WTC11 (cell line): ENCODE data around the gene LINS1. TPM values are rescaled to one million over a fixed set of nuclear protein-coding genes. Genes with fewer than 3 reads are reported as not detected.

Experiments
- ATAC-seq: fragments of 200-7000 bp; cut with Tn5 transposase; 2 replicates; pipeline ENCODE4 v1.10.0; 2021; ENCODE audit warnings: mild to moderate bottlenecking, moderate library complexity
- CTCF ChIA-PET: fragments of 300-600 bp; sonication (Branson Sonifier 250); formaldehyde crosslinking; loops from one replicate; lab custom pipeline; 2021; ENCODE audit warnings: antibody characterized with exemption; lab: Charles Lee
- POLR2A ChIA-PET: fragments of 350-600 bp; sonication (Branson Sonifier 250); formaldehyde crosslinking; loops from one replicate; lab custom pipeline; 2021; ENCODE audit warnings: antibody characterized with exemption; lab: Charles Lee
- DNase-seq: peaks from one replicate; pipeline ENCODE4 v3.0.0; 2021; ENCODE audit warnings: low spot score
- H3K27ac Mint-ChIP-seq: 2 replicates; pipeline ENCODE4 v1.8.0; 2021; ENCODE audit warnings: mixed read lengths
- H3K27me3 Mint-ChIP-seq: 2 replicates; pipeline ENCODE4 v1.8.0; 2021; ENCODE audit warnings: low read depth, mild to moderate bottlenecking, moderate library complexity, mixed read lengths
- H3K36me3 Mint-ChIP-seq: 2 replicates; pipeline ENCODE4 v1.8.0; 2021; ENCODE audit warnings: mixed read lengths
- H3K4me1 Mint-ChIP-seq: 2 replicates; pipeline ENCODE4 v1.8.0; 2022; ENCODE audit warnings: mixed read lengths
- H3K4me3 Mint-ChIP-seq: 2 replicates; pipeline ENCODE4 v1.8.0; 2021; ENCODE audit warnings: mild to moderate bottlenecking, moderate library complexity, mixed read lengths
- H3K9me3 Mint-ChIP-seq: 2 replicates; pipeline ENCODE4 v1.8.0; 2021; ENCODE audit warnings: mixed read lengths
- CBFB ChIP-seq: sonication (generic); formaldehyde crosslinking; IDR thresholded peaks from 2 replicates; pipeline ENCODE4 v1.8.1; 2022; ENCODE audit warnings: mild to moderate bottlenecking, low read depth, missing genetic modification reagents
- GABPB1 ChIP-seq: sonication (generic); formaldehyde crosslinking; IDR thresholded peaks from 2 replicates; pipeline ENCODE4 v1.8.1; 2023; ENCODE audit warnings: mild to moderate bottlenecking, missing genetic modification reagents
- GRHL2 ChIP-seq: fragments of 250-450 bp; sonication (Bioruptor Pico); IDR thresholded peaks from 2 replicates; pipeline ENCODE4 v1.8.0; 2022; ENCODE audit warnings: mild to moderate bottlenecking, moderate library complexity; ENCODE audit not compliant: insufficient replicate concordance, severe bottlenecking
- HMGA2 ChIP-seq: fragments of 250-450 bp; sonication (Bioruptor Pico); IDR thresholded peaks from 2 replicates; pipeline ENCODE4 v1.4.0; 2021; ENCODE audit warnings: mild to moderate bottlenecking, moderate library complexity
- MYBL2 ChIP-seq: sonication (generic); formaldehyde crosslinking; IDR thresholded peaks from 2 replicates; pipeline ENCODE4 v1.8.1; 2023; ENCODE audit warnings: mild to moderate bottlenecking, moderate library complexity, missing genetic modification reagents
- NFYB ChIP-seq: sonication (generic); formaldehyde crosslinking; conservative IDR thresholded peaks from 2 replicates; pipeline ENCODE4 v1.8.0; 2022; ENCODE audit warnings: low read depth, missing genetic modification reagents
- NR3C1 ChIP-seq: sonication (generic); formaldehyde crosslinking; conservative IDR thresholded peaks from 2 replicates; pipeline ENCODE4 v1.8.1; 2023; ENCODE audit warnings: low read depth, mild to moderate bottlenecking, missing genetic modification reagents
- SMAD3 ChIP-seq: sonication (generic); formaldehyde crosslinking; IDR thresholded peaks from 2 replicates; pipeline ENCODE4 v1.8.0; 2022; ENCODE audit warnings: missing genetic modification reagents, mild to moderate bottlenecking, borderline replicate concordance
- SOX15 ChIP-seq: fragments of 250-450 bp; sonication (Bioruptor Pico); IDR thresholded peaks from 2 replicates; pipeline ENCODE4 v1.9.0; 2021; ENCODE audit warnings: mild to moderate bottlenecking
- TCF7 ChIP-seq: sonication (generic); formaldehyde crosslinking; IDR thresholded peaks from 2 replicates; pipeline ENCODE4 v1.8.0; 2022; ENCODE audit warnings: mild to moderate bottlenecking, low read depth, missing genetic modification reagents, moderate library complexity
- TEAD1 ChIP-seq: sonication (generic); formaldehyde crosslinking; IDR thresholded peaks from 2 replicates; pipeline ENCODE4 v1.8.0; 2022; ENCODE audit warnings: mild to moderate bottlenecking, missing genetic modification reagents
- TEAD4 ChIP-seq: sonication (generic); formaldehyde crosslinking; IDR thresholded peaks from 2 replicates; pipeline ENCODE4 v1.8.0; 2022; ENCODE audit warnings: mild to moderate bottlenecking, missing genetic modification reagents
- ZNF138 ChIP-seq: sonication (generic); formaldehyde crosslinking; conservative IDR thresholded peaks from 2 replicates; pipeline ENCODE4 v1.8.1; 2022; ENCODE audit warnings: mild to moderate bottlenecking, moderate library complexity, missing genetic modification reagents
- total RNA-seq: library from RNA; stranded (reverse); gene quantifications from 3 replicates; pipeline ENCODE4 v1.2.3, GENCODE V29; 2021
- TF ChIP-seq, protein P1 (sequence below): fragments of 250-450 bp; sonication (Bioruptor Pico); conservative IDR thresholded peaks from 2 replicates; pipeline ENCODE4 v1.9.0; 2021; ENCODE audit warnings: mild to moderate bottlenecking
- TF ChIP-seq, protein P2 (sequence below): sonication (generic); formaldehyde crosslinking; IDR thresholded peaks from 2 replicates; pipeline ENCODE4 v1.8.1; 2022; ENCODE audit warnings: missing genetic modification reagents, borderline replicate concordance
- TF ChIP-seq, protein P3 (sequence below): sonication (generic); formaldehyde crosslinking; IDR thresholded peaks from 2 replicates; pipeline ENCODE4 v1.8.0; 2023; ENCODE audit warnings: missing genetic modification reagents, mild to moderate bottlenecking, borderline replicate concordance
- TF ChIP-seq, protein P4 (sequence below): sonication (generic); formaldehyde crosslinking; IDR thresholded peaks from 2 replicates; pipeline ENCODE4 v1.8.1; 2022; ENCODE audit warnings: low read depth, missing genetic modification reagents, borderline replicate concordance

LINS1 gene
- total RNA-seq, 1 experiment from 2014 or later = 10.4 TPM

DNA sequence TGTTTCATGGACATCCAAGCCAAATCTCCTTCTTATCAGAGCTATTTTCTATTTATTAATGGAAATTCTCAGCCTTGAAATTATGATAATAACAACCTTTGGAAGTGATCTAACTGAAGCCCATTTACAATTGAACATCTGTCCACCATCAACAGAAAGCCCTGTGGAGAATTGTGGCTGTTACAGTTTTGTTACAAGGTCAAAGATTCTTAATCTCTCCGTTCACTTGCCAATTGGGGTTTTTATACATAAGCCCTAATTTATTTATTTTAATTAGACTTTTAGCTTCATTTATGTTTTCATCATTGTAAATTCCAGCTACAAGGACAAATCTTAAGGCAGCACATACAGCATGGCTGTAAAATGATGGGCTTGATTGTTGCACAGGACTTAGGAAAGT lies 76.5 kb downstream of the LINS1 start:
- TF ChIP-seq, protein P1, sequence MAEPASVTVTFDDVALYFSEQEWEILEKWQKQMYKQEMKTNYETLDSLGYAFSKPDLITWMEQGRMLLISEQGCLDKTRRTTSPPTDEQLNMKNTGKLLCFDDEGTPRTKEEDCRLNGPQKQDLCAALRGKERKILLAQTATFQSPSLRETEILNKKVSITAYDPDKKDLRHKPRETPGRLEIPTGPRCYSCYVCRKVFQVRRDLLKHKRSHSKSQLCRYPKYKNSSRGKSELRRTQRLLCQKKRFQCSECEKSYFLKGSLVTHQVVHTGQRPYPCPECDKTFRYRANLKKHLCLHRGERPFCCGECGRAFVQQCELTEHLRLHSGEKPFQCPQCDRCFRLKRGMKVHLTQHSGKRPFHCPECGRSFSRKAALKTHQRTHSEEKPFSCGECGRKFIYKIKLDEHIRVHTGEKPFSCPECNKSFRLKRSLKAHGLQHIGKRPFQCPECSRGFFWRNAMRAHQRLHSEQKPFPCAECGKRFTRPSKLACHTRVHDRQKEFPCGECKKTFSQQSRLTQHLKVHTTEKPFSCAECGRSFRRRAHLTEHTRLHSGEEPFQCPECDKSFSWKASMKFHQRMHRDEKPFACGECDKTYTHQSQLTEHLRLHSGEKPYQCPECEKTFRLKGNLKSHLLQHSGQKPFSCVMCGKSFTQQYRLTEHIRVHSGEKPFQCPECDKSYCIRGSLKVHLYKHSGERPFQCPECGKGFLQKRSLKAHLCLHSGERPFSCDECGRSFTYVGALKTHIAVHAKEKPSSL (CRISPR knock-in tag) = no peak
- TF ChIP-seq TCF7 (CRISPR knock-in tag) (no peak), SOX15 (CRISPR knock-in tag) (no peak), GABPB1 (CRISPR knock-in tag) (no peak), NFYB (CRISPR knock-in tag) (no peak), SMAD3 (CRISPR knock-in tag) (no peak), TEAD4 (CRISPR knock-in tag) (no peak), TEAD1 (no peak), ZNF138 (CRISPR knock-in tag) (no peak), CBFB (CRISPR knock-in tag) (no peak)
- TF ChIP-seq, protein P2, sequence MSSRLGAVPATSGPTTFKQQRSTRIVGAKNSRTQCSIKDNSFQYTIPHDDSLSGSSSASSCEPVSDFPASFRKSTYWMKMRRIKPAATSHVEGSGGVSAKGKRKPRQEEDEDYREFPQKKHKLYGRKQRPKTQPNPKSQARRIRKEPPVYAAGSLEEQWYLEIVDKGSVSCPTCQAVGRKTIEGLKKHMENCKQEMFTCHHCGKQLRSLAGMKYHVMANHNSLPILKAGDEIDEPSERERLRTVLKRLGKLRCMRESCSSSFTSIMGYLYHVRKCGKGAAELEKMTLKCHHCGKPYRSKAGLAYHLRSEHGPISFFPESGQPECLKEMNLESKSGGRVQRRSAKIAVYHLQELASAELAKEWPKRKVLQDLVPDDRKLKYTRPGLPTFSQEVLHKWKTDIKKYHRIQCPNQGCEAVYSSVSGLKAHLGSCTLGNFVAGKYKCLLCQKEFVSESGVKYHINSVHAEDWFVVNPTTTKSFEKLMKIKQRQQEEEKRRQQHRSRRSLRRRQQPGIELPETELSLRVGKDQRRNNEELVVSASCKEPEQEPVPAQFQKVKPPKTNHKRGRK = no peak
- TF ChIP-seq, protein P3, sequence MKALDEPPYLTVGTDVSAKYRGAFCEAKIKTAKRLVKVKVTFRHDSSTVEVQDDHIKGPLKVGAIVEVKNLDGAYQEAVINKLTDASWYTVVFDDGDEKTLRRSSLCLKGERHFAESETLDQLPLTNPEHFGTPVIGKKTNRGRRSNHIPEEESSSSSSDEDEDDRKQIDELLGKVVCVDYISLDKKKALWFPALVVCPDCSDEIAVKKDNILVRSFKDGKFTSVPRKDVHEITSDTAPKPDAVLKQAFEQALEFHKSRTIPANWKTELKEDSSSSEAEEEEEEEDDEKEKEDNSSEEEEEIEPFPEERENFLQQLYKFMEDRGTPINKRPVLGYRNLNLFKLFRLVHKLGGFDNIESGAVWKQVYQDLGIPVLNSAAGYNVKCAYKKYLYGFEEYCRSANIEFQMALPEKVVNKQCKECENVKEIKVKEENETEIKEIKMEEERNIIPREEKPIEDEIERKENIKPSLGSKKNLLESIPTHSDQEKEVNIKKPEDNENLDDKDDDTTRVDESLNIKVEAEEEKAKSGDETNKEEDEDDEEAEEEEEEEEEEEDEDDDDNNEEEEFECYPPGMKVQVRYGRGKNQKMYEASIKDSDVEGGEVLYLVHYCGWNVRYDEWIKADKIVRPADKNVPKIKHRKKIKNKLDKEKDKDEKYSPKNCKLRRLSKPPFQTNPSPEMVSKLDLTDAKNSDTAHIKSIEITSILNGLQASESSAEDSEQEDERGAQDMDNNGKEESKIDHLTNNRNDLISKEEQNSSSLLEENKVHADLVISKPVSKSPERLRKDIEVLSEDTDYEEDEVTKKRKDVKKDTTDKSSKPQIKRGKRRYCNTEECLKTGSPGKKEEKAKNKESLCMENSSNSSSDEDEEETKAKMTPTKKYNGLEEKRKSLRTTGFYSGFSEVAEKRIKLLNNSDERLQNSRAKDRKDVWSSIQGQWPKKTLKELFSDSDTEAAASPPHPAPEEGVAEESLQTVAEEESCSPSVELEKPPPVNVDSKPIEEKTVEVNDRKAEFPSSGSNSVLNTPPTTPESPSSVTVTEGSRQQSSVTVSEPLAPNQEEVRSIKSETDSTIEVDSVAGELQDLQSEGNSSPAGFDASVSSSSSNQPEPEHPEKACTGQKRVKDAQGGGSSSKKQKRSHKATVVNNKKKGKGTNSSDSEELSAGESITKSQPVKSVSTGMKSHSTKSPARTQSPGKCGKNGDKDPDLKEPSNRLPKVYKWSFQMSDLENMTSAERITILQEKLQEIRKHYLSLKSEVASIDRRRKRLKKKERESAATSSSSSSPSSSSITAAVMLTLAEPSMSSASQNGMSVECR (CRISPR knock-in tag) = no peak
- TF ChIP-seq, all 79 proteins: peak for 0
- peaks cover 7% of the 10 kb centered on the region for H3K4me1 Mint-ChIP-seq
- H3K36me3 Mint-ChIP-seq = peaks cover 3% of the 10 kb centered on the region
- ATAC-seq (no peak), DNase-seq (no peak)
- H3K9me3 Mint-ChIP-seq = peaks cover 16% of the 10 kb centered on the region
- no peak overlapping the region for H3K4me3 Mint-ChIP-seq
- POLR2A ChIA-PET = no interaction called here
- H3K27ac Mint-ChIP-seq = no peak overlapping the region
- CTCF ChIA-PET = no interaction called here
- H3K27me3 Mint-ChIP-seq = no peaks in the 10 kb centered on the region

DNA sequence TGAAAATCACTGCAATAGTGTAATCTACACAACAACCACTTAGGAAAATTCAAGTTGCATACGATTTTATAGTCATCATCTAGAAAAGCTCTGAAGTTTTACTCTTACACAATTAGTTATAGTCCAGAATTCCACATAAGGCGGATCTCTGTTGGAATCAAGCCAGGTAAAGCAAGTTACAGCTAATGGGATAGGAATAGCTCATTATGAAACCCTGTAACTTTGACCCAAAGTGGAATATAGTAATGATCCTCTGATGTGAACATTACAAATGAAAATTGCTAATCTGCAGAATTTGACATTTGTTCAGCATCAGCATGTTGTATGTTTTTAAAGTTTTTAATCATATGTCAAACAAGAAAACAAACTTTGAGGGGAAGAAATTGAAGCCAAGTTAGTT lies 77.7 kb downstream of the LINS1 start:
- H3K4me3 Mint-ChIP-seq = no peak overlapping the region
- peaks cover 3% of the 10 kb centered on the region for H3K36me3 Mint-ChIP-seq
- H3K27ac Mint-ChIP-seq = no peak overlapping the region
- TF ChIP-seq MYBL2 (CRISPR knock-in tag) = no peak
- TF ChIP-seq, protein P4, sequence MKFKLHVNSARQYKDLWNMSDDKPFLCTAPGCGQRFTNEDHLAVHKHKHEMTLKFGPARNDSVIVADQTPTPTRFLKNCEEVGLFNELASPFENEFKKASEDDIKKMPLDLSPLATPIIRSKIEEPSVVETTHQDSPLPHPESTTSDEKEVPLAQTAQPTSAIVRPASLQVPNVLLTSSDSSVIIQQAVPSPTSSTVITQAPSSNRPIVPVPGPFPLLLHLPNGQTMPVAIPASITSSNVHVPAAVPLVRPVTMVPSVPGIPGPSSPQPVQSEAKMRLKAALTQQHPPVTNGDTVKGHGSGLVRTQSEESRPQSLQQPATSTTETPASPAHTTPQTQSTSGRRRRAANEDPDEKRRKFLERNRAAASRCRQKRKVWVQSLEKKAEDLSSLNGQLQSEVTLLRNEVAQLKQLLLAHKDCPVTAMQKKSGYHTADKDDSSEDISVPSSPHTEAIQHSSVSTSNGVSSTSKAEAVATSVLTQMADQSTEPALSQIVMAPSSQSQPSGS (CRISPR knock-in tag) = no peak
- no peak for TF ChIP-seq GRHL2 (CRISPR knock-in tag)
- no peak for TF ChIP-seq HMGA2
- no peak for TF ChIP-seq NR3C1 (CRISPR knock-in tag)
- H3K9me3 Mint-ChIP-seq = peaks cover 16% of the 10 kb centered on the region
- no peaks in the 10 kb centered on the region for H3K27me3 Mint-ChIP-seq
- CTCF ChIA-PET = no interaction called here
- POLR2A ChIA-PET = no interaction called here
- peaks cover 7% of the 10 kb centered on the region for H3K4me1 Mint-ChIP-seq
- ATAC-seq = no peak
- DNase-seq = no peak
